GM21367 (cell line): Measurements from ENCODE around the gene HS6ST1.
"Not testable (repeated sequence)": the region's sequence is repeated elsewhere in the genome, so short reads cannot be mapped to it uniquely, and the experiment has no call there.

Experiments used
- ATAC-seq: cut with Tn5 transposase; IDR thresholded peaks from one replicate; pipeline ENCODE4 v1.9.1; 2021; ENCODE audit not compliant: unreplicated experiment

HS6ST1 gene

GRCh38 chr2:128322715-128323554 is 4.3 kb upstream of the HS6ST1 start:
- ATAC-seq, result no peak

- ATAC-seq, result peak; percentile 37
Observed at GRCh38 chr2:128321784-128322714, 3.4 kb upstream of the HS6ST1 start.

DNA sequence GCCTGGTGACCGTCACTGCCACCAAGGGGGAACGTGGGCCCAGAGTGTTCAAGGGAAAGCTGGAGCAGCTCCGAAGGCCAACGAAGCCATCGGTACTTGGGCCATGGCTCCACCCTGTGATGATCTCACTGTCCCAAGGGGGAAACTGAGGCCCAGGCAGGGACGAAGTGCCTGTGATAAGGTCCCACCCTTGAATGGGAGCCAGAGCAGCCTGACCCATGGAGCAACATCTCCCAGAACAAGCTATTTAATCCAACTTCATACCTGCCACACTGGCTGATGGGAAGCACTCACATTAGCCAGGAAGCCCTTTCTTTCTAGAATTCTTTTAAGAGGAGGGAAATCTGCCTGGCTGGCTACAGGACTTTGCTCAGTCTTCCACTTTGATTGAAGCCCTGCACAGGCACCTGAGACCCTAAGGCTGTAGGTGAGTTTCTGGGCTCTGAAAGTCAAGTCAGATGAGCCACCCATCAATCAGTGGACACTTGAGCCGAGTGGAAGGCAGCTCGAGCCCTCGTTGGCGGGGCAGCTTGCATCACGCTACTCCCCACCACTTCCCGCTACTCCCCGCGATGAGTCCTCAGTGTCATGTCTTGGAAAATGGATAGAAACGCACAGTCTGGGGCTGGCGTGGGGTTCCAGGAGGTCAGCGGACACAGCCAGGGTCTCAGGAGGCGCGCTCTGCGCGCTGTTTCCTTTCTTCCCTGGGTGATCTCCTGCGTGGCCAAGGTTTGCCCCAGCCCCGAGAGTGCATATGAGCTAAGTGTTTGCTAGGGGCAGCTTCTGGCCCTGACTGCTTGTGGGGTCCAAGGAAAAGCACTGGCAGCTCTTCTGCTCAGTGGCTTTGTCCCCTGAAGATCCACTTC is 2.5 kb upstream of the HS6ST1 start:
- no peak for ATAC-seq

DNA sequence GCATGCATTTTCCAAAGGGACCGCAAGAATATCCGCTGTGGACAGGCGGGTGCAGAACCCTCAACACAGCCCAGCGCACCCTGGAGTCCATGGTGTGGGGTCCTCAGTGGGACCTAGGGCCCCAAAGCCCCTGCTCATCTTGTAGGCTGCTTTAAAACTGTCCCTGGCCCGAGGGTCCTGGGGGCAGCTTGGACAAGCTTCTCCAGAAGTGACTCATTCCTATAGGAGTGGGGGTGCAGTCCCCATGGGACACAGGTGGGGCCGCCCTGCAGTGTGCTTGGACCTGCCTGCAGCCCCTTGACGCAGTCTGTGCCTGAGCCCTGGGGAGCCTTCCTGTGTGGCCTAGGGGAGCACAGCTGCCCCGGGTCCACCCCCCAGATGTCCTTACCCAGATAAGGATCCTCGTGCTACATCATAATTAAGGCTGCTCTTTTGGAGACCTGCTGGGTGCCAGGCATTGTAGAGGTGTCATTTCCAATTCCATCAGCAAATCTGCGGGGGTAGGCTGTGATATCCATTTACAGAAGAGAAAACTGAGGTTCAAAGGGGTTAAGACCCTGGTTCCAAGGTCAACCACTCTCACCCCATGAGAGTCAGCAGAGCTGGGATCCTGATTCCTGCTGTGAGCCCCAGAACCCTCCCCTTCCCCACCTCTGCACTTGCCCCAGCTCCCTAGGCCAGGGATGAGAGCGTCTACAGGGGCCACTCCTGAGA is 1.7 kb upstream of the HS6ST1 start:
- no peak for ATAC-seq

DNA sequence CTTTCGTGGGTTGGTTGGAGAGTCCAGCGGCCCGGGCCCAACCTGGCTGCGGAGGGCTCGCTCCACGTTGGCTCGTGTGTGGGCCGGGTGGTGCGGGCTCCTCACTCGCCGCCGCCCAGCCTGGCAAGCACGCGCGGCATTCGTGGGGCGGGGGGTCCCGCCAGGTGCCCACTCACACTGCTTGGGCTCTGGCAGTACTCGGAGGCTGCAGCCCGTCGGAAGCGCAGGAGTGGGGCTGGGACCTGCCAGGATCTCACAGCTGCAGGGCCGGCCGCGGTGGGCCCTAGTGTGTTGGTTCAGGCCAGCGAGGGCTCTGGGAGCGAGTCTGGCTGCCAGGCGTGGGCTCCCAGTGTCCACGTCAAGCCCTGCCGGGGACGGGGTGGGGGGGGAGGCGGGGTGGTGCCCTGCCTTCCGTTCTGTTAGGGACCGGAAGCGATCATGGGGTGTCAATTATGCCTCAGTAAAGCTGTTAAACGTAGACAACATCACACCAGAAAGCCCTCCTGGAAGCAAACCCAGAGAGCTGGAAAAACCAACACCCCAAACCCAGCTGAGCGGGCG is 1.0 kb upstream of the HS6ST1 start:
- no peak for ATAC-seq

- ATAC-seq, result not testable (repeated sequence)
Observed at GRCh38 chr2:128318245-128318644, 423 bp downstream of the HS6ST1 start.

DNA sequence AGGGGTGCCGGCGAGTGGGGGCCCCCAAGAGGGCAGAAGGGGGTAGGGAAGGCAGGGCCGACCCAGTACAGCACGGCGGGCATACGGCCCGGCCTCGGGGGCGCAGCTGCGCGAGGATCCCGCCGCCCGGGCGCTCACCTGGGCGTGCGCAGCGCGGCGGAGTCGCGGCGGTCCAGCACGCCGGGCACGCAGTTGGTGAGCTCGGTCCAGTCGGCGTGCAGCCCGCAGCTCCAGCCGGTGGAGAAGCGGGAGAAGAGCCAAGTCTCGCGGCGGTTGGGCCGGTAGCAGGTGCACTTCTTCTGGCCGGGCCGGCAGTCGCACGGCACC is 806 bp downstream of the HS6ST1 start:
- not testable (repeated sequence) for ATAC-seq

DNA sequence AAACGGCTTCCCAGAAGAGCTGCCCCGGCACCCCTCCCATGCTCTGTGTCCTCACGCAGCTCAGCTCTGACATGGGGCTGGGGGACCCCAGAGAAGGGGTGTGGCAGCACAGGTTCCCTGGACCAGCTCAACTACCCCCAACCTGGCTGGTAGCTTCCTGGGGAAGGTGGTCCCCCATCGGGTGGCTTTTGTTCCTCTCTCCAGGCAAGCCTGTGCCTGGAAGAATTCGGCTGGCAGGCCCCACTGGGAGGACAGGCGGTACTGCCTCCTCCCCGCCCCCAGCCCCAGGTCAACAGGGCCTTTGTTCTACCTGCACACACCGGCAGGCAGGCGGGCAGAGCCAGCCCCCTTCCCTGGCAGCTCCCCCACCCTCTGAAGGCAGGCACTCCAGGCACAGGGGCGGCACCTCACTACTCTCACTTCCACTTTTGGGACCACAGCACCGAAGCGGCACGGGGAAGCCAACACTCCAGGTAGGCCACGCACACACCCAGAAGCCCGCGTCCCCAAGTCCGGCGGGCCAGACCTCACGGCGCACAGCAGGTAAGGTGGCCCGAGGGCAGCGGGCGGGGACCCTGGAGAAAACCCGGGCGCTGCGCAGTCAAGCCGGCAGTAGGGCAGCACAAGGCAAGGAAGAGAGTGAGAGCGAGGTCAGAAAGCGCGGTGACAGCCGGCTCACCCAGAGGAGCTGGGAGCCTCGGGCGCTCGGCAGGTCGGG is 1.3 kb downstream of the HS6ST1 start:
- peak; percentile 38 for ATAC-seq

DNA sequence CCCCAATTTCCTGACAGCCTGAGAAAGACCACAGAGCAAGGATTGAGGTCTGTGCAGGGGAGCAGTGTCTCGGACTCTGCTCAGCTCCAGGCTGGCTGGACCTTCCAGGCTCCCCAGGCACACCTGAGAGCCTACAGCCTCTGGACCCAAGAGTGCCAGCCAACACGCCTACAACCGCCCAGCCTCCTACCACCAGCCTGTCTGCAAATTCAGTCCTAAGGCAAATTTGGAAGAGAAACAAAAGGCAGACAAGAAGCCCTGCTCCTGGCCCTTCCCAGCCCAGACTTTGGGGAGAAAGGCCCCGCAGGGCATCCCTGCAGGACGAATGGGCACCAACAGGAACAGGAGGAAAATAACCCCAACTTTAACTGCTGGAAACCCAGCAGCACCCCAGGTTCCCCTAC is 1.9 kb downstream of the HS6ST1 start:
- no peak for ATAC-seq

- no peak for ATAC-seq
Observed at GRCh38 chr2:128315829-128316776, 2.6 kb downstream of the HS6ST1 start.

GRCh38 chr2:128315122-128315828 is 3.4 kb downstream of the HS6ST1 start:
- ATAC-seq, result no peak

GRCh38 chr2:128314348-128315121 is 4.1 kb downstream of the HS6ST1 start:
- ATAC-seq, result no peak

DNA sequence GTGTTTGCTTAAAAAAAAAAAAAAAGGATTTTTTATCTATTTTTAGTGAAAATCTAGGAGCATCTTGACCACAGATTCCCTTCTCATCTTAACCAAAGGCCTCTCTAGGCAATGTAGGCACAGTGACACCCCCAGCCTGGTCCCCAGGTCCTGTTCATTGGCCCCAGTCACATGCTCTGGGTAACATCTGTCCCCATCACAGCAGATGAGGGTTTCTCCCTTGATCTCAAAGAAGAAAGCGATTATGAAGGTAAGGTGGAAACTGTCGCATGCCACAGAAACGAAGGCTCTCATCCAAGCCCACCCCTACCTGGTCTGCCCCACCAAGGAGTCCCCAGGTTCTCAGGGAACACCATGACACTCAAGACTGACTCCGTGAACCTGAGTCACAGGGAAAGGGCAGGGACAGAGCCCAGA is 4.7 kb downstream of the HS6ST1 start:
- ATAC-seq, result no peak

DNA sequence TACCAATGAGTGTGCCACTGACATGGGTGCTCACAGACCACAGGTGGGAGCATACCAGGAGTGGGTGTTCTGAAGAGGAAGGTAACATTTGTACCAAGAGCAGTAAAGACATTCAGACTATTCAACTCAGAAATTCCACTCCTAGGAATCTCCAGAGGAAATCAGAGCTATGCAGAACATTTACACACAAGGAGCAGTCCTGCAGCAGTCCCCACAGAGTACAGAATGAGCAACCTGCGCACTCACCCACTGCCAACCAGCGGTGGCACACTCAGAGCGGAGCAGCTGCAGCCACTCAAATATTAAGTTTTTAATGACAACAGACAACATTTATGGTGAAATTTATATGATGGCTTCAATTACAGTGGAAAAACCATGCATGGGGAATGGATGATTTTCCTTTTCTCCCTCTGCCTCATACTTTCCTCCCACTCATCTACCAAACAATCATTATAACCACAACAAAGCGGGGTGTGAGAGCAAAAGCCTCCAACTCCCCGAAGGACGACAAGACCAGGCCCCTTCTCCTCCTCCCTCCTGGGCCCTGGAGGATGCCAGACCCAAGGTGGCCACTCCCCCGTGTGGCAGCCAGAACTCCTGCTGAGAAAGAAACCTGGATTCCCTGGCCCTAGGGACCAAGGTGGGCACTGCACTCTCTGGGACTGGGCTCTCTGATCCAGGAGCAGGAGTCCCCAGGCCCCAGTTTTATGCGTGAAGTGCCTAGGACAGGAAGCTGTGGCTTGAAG is 5.4 kb downstream of the HS6ST1 start:
- no peak for ATAC-seq

GRCh38 chr2:128312411-128312810 is 6.3 kb downstream of the HS6ST1 start:
- no peak for ATAC-seq

- ATAC-seq, result no peak
Observed at GRCh38 chr2:128311755-128312341, 6.8 kb downstream of the HS6ST1 start.
